ENCODE results near the gene ZNF577. TPM values are rescaled to one million over a fixed set of nuclear protein-coding genes. Genes with fewer than 3 reads are reported as not detected.
A peak's percentile ranks its signal among the peaks of the same experiment; 100 is the strongest.

Gene ZNF577
- polyA plus RNA-seq, 12 donors, result 13.5 to 33.5 (median 15.7) TPM; not detected in 1

- DNase-seq, result no peak
These were observed 3.0 kb downstream of the ZNF577 start for GRCh38 chr19:51884713-51885112.

GRCh38 chr19:51882518-51882917 is 5.2 kb downstream of the ZNF577 start:
- no peak for DNase-seq

- DNase-seq, result no peak
These were observed 14.7 kb downstream of the ZNF577 start for GRCh38 chr19:51873097-51873496.

DNA sequence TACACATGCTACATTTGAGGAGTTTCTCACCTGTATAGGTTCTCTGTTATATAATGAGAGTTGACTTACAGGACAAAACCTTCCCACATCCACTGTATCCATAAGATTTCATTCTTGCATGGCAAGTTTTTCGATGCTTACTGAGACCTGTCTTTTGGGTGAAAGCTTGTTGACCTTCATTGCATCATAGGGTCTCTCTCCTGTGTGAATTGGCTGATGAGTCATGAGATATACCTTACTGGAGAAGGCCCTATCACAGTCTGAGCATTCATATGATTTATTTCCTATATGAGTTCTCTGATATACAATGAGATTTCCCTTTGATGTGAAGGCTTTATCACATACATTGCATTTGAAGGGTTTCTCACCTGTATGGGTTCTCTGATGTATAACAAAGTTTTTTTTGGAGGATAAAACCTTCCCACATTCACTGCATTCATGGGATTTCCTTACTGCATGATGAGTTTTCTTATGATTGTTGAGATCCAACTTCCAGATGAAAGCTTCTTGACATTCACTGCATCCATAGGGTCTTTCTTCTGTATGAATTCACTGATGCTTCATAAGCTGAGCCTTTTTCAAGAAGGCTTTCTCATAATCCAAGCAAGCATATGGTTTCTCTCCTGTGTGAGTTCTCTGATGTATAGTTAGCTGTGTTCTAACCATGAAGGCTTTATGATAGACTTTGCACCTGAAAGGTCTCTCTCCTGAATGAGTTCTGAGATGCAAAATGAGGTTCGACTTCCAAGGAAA is 25.7 kb downstream of the ZNF577 start:
- DNase-seq, result no peak

DNA sequence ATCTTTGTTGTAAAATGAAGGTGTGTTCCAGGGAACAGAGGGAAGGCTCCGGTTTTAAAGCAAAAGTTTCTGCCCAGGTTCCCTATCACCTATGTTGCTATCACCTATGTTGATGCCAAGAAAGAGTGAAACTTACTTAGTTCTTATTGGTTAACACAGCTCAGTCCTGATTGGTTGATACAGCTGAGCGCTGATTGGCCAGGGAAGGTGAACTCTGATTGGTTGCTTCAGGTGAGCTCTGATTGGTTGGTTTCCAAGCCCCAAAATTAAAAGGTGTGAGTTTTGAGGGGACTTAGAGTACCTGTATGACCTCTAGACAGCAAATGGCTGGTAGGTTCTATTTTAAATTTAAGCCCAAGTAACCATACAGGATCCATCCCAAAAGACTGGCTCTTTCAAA is 50.6 kb downstream of the ZNF577 start:
- no peak for DNase-seq

DNA sequence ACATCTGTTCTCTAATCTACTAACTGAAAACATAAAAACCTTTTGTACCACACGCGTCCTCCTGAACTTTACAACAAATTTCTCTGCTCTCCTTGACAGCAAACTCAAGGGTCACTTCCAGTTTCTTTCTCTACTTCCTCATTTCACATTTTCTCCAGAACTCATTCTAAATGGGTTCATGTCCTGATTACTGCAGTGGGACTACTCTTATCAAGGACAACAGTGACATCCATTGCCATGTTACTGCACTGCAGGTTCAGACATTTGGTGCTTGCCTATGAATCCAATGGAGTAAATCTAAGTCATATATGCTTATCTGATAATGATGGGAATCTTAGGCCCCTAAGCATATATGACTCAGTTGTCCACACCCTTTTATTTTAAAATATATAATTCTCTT is 57.5 kb downstream of the ZNF577 start:
- no peak for DNase-seq

- DNase-seq, result peak; percentile 25
These were observed 63.3 kb downstream of the ZNF577 start for GRCh38 chr19:51824281-51825005.

DNA sequence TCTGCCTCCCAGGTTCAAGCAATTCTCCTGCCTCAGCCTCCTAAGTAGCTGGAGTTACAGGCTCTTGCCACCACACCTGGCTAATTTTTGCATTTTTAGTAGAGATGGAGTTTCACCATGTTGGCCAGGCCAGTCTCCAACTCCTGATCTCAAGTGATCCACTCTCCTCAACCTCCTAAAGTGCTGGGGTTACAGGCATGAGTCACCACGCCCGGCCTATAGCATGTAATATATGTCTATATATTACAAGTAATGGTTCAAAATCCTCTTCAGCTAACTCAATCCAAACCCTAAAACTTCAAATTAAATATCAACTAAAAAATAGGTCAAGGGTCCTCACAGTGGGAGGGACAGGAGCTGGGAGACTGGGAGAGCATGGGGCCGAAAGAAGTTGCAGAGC is 64.8 kb downstream of the ZNF577 start:
- no peak for DNase-seq

DNA sequence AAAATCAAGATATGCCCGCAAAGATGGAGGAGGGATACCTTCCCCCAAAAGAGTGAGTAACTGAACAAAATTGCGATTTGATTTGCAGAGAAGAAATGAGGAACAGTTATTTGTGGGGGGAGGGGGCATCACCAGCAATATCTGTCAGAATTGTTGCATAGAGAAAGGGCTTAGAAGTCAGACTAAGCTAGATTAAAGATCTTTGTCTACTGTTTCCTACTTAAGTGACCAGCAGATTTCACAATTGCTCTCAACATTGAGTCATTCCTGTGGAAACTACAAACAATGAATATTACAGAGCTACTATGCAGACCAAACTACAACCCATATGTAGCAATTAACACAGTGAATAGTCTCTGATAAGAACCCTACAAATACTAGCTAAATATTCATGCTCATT is 65.4 kb downstream of the ZNF577 start:
- DNase-seq, result no peak

DNA sequence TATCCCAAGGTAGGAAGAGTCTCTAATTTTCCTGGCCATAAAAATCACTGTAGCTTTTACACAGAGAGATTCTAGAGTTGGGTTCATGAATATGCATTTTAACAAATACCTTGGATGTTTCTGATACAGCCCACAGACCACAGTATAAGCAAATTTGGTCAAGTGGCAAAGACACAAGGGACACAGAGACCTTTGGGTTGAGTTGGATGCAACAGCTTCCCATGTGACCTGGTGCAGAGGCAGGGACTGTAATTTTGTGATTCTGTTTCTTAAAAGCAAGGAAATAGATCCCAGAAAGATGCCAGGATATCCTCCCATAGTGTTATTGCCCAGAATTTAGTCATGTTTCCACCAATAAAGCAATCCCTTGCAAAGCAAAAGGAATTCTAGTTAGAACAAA is 65.8 kb downstream of the ZNF577 start:
- DNase-seq, result no peak

DNA sequence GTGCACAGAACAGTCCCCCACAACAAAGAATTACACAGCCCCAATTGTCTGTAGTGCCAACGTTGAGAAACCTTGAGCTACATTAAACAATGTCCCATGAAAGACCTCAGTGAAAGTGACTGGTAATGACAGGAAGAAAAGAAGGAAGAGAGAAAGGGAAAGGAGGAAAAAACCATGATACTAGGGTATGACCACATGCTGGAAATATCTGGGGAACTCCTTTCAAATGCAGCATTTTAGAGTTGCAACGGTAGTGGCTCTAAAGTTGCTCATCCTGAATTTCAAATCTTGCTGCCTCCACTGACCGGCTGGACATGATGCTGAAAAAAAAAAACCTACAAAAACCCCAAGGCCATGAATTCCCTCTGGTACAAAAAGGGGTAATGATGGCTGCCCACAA is 66.3 kb downstream of the ZNF577 start:
- DNase-seq, result no peak

Other genes with a start within 250 kb of the ZNF577 start
- 1 to 10 TPM in 7 of 12 donors, under 1 TPM in 3, not detected in 2; 0.65 to 2.4 (median 1.4) TPM for gene SIGLEC14, start 241.1 kb downstream of the ZNF577 start, polyA plus RNA-seq (ENCODE audit: insufficient read length in 12 of 12)
- gene SPACA6, start 194.6 kb downstream of the ZNF577 start, polyA plus RNA-seq (ENCODE audit: insufficient read length in 12 of 12), result 10 to 100 TPM in 2 of 12 donors, 1 to 10 TPM in 9, not detected in 1; 4.0 to 11.2 (median 7.4) TPM
- gene HAS1, start 164.0 kb downstream of the ZNF577 start, polyA plus RNA-seq (ENCODE audit: insufficient read length in 12 of 12), result under 1 TPM in 7 of 12 donors, not detected in 5; 0.08 to 0.51 (median 0.15) TPM
- 1 to 10 TPM in 9 of 12 donors, under 1 TPM in 1, not detected in 2; 0.88 to 2.0 (median 1.6) TPM for gene FPR1, start 136.1 kb downstream of the ZNF577 start, polyA plus RNA-seq (ENCODE audit: insufficient read length in 12 of 12)
- gene FPR2, start 126.8 kb downstream of the ZNF577 start, polyA plus RNA-seq (ENCODE audit: insufficient read length in 12 of 12), result 1 to 10 TPM in 1 of 12 donors, under 1 TPM in 8, not detected in 3; 0.13 to 1.4 (median 0.24) TPM
- gene FPR3, start 92.8 kb downstream of the ZNF577 start, polyA plus RNA-seq (ENCODE audit: insufficient read length in 12 of 12), result under 1 TPM in 10 of 12 donors, not detected in 2; 0.09 to 0.75 (median 0.34) TPM
- gene ZNF649, start 17.1 kb upstream of the ZNF577 start, polyA plus RNA-seq (ENCODE audit: insufficient read length in 12 of 12), result 10 to 100 TPM in 10 of 12 donors, 1 to 10 TPM in 1, not detected in 1; 9.4 to 18.7 (median 12.6) TPM
- 10 to 100 TPM in 1 of 12 donors, 1 to 10 TPM in 10, not detected in 1; 5.1 to 12.3 (median 6.7) TPM for gene ZNF613, start 39.5 kb upstream of the ZNF577 start, polyA plus RNA-seq (ENCODE audit: insufficient read length in 12 of 12)
- gene ZNF350, start 98.9 kb upstream of the ZNF577 start, polyA plus RNA-seq (ENCODE audit: insufficient read length in 12 of 12), result 10 to 100 TPM in 2 of 12 donors, 1 to 10 TPM in 9, not detected in 1; 4.5 to 12.6 (median 8.1) TPM
- 10 to 100 TPM in 9 of 12 donors, 1 to 10 TPM in 2, not detected in 1; 8.0 to 13.8 (median 11.3) TPM for gene ZNF615, start 120.3 kb upstream of the ZNF577 start, polyA plus RNA-seq (ENCODE audit: insufficient read length in 12 of 12)
- 10 to 100 TPM in 7 of 12 donors, 1 to 10 TPM in 4, not detected in 1; 8.2 to 11.5 (median 10.3) TPM for gene ZNF614, start 140.4 kb upstream of the ZNF577 start, polyA plus RNA-seq (ENCODE audit: insufficient read length in 12 of 12)
- gene ZNF432, start 160.9 kb upstream of the ZNF577 start, polyA plus RNA-seq (ENCODE audit: insufficient read length in 12 of 12), result 10 to 100 TPM in 7 of 12 donors, 1 to 10 TPM in 4, not detected in 1; 8.4 to 18.4 (median 10.7) TPM
- gene ZNF841, start 207.8 kb upstream of the ZNF577 start, polyA plus RNA-seq (ENCODE audit: insufficient read length in 12 of 12), result 10 to 100 TPM in 9 of 12 donors, 1 to 10 TPM in 2, not detected in 1; 8.1 to 26.7 (median 13.4) TPM